Caco-2 (cell line): ENCODE data around the gene LRRC74B. TPM values are rescaled to one million over a fixed set of nuclear protein-coding genes. Genes with fewer than 3 reads are reported as not detected.

ENCODE experiments used
- BruUV-seq: library from RNA; stranded (reverse); fragments of 400-500 nt; replicated peaks from 2 replicates; lab custom pipeline; 2021; lab: Mats Ljungman, UMichigan
- CTCF ChIA-PET: fragments of 300-600 bp; sonication (Branson Sonifier 250); formaldehyde crosslinking; loops from one replicate; lab custom pipeline; 2022; ENCODE audit warnings: antibody characterized with exemption; lab: Charles Lee
- POLR2A ChIA-PET: fragments of 300-600 bp; sonication (Branson Sonifier 250); formaldehyde crosslinking; loops from one replicate; lab custom pipeline; 2022; ENCODE audit warnings: antibody characterized with exemption; lab: Charles Lee
- DNase-seq, 2 experiments: peaks; one replicate each; pipeline versions ENCODE4 v3.0.0 to v3.0.0-alpha.2; 2020 to 2022
- H3K27me3 ChIP-seq: replicated peaks from 2 replicates; pipeline ENCODE4 v1.6.0; 2011; ENCODE audit warnings: low read length; ENCODE audit not compliant: control insufficient read depth, insufficient read depth
- H3K36me3 ChIP-seq: 2 replicates; pipeline ENCODE4 v1.5.1; 2011; ENCODE audit warnings: low read length; ENCODE audit not compliant: control insufficient read depth, insufficient read depth
- H3K4me1 ChIP-seq: fragments of 250-450 bp; sonication (Bioruptor Pico); 2 replicates; pipeline ENCODE4 v1.5.1; 2020; ENCODE audit warnings: mild to moderate bottlenecking
- H3K4me3 ChIP-seq: 2 replicates; pipeline ENCODE4 v1.5.1; 2011; ENCODE audit warnings: low read depth, mild to moderate bottlenecking, control low read depth, low read length
- H3K9me3 ChIP-seq: fragments of 250-450 bp; sonication (Bioruptor Pico); 2 replicates; pipeline ENCODE4 v1.5.1; 2020; ENCODE audit warnings: mild to moderate bottlenecking, moderate library complexity
- H3K27ac Mint-ChIP-seq: one replicate; pipeline ENCODE4 v1.8.0; 2022; ENCODE audit warnings: mixed read lengths; ENCODE audit not compliant: unreplicated experiment
- H3K27me3 Mint-ChIP-seq: one replicate; pipeline ENCODE4 v1.8.0; 2022; ENCODE audit warnings: mixed read lengths; ENCODE audit not compliant: insufficient read depth, unreplicated experiment
- H3K36me3 Mint-ChIP-seq: one replicate; pipeline ENCODE4 v1.8.0; 2022; ENCODE audit warnings: mild to moderate bottlenecking, mixed read lengths; ENCODE audit not compliant: insufficient read depth, unreplicated experiment
- H3K4me1 Mint-ChIP-seq: one replicate; pipeline ENCODE4 v1.8.0; 2022; ENCODE audit warnings: low read depth, mixed read lengths; ENCODE audit not compliant: unreplicated experiment
- H3K4me3 Mint-ChIP-seq: one replicate; pipeline ENCODE4 v1.8.0; 2022; ENCODE audit warnings: mild to moderate bottlenecking, moderate library complexity, mixed read lengths; ENCODE audit not compliant: unreplicated experiment
- H3K9me3 Mint-ChIP-seq: one replicate; pipeline ENCODE4 v1.8.0; 2022; ENCODE audit warnings: mixed read lengths; ENCODE audit not compliant: unreplicated experiment
- intact Hi-C: fragments of 100-400 bp; cut with micrococcal nuclease; formaldehyde crosslinking; loops from one replicate; pipeline ENCODE4 v1.10.0; 2022; ENCODE audit not compliant: unreplicated experiment
- total RNA-seq: library from RNA; stranded (reverse); gene quantifications from 2 replicates; pipeline ENCODE4 v1.2.3, GENCODE V29; 2022
- TF ChIP-seq, protein P1 (sequence below), 2 experiments: fragments of 200-600 bp in 1 of 2; IDR thresholded peaks; 1 replicate in 1 of 2; 2 replicates in 1 of 2; pipeline versions ENCODE4 v1.5.1 to v1.8.0; 2011 to 2022; ENCODE audit warnings: antibody characterized with exemption in 1 of 2, control low read depth in 1 of 2, inconsistent platforms in 1 of 2, low read depth in 1 of 2, low read length in 1 of 2, mild to moderate bottlenecking in 1 of 2, moderate library complexity in 1 of 2; ENCODE audit not compliant: insufficient read depth in 1 of 2, severe bottlenecking in 1 of 2, unreplicated experiment in 1 of 2

Gene LRRC74B
- total RNA-seq, 1 experiment from 2014 or later: not detected

DNA sequence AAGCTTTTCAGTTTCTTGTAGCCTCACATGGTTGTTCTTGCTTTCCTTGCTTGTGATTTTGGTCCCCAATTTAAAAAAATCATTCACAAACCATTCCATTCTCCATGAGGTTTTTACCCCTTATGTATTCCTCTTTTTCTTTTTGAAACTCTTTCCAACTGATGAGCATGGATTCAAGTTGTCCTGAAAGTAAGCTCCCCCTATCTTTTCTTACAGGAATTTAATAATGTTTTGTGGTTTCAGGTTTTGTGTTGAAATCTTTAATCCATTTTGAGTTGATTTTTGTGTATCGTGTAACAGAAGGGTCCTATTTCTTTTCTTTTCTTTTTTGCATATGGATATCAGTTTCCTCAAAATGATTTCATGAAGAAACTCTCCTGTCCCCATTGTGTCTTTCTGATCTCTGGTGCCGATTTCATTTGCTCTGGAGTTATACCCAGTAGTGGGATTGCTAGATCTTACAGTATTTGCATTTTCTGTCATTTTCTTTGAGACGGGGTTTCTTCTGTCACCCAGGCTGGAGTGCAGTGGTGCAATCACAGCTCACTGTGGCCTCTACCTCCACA is 58.5 kb downstream of the LRRC74B start:
- CTCF ChIA-PET: no interaction called here
- peaks cover 14% of the 10 kb centered on the region for H3K4me1 ChIP-seq
- H3K4me3 Mint-ChIP-seq: no peak overlapping the region
- H3K27ac Mint-ChIP-seq: no peak overlapping the region
- TF ChIP-seq, protein P1, sequence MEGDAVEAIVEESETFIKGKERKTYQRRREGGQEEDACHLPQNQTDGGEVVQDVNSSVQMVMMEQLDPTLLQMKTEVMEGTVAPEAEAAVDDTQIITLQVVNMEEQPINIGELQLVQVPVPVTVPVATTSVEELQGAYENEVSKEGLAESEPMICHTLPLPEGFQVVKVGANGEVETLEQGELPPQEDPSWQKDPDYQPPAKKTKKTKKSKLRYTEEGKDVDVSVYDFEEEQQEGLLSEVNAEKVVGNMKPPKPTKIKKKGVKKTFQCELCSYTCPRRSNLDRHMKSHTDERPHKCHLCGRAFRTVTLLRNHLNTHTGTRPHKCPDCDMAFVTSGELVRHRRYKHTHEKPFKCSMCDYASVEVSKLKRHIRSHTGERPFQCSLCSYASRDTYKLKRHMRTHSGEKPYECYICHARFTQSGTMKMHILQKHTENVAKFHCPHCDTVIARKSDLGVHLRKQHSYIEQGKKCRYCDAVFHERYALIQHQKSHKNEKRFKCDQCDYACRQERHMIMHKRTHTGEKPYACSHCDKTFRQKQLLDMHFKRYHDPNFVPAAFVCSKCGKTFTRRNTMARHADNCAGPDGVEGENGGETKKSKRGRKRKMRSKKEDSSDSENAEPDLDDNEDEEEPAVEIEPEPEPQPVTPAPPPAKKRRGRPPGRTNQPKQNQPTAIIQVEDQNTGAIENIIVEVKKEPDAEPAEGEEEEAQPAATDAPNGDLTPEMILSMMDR (IDR thresholded peaks at IDR 0.05; ENCODE audit: insufficient read depth in 1 of 2, low read depth in 1 of 2, low read length in 1 of 2, severe bottlenecking in 1 of 2, unreplicated experiment in 1 of 2): no peak
- no peak for DNase-seq
- POLR2A ChIA-PET: no interaction called here
- no peaks in the 10 kb centered on the region for H3K36me3 Mint-ChIP-seq
- intact Hi-C loops: no loop called here
- no peak overlapping the region for H3K4me3 ChIP-seq
- no peaks in the 10 kb centered on the region for H3K36me3 ChIP-seq
- no peaks in the 10 kb centered on the region for H3K9me3 Mint-ChIP-seq
- no peaks in the 10 kb centered on the region for H3K27me3 Mint-ChIP-seq
- no peaks in the 10 kb centered on the region for H3K27me3 ChIP-seq
- peaks cover 22% of the 10 kb centered on the region for H3K4me1 Mint-ChIP-seq
- BruUV-seq: no TSS peak
- H3K9me3 ChIP-seq: no peaks in the 10 kb centered on the region

DNA sequence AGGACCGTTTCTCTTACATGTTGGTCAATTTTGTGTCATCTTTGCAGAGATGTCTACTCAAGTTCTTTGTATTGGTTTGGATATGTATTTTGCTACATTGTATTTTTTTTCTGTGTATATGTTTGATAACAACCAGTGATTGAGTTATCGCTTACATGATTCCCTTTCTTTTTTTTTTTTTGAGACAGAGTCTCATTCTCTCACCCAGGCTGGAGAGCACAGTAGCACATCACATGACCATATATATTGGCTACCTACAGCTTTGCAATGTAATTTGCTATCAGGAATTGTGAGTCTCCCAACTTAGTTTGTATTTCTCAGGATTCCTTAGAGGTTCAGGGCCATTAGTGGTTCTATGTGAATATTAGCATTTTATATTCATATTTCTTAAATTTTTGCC is 59.5 kb downstream of the LRRC74B start:
- Mint-ChIP-seq H3K36me3 (no peaks in the 10 kb centered on the region), H3K4me1 (peaks cover 15% of the 10 kb centered on the region), H3K27me3 (no peaks in the 10 kb centered on the region), H3K9me3 (no peaks in the 10 kb centered on the region), H3K4me3 (no peak overlapping the region), H3K27ac (no peak overlapping the region)
- Histone ChIP-seq H3K27me3 (no peaks in the 10 kb centered on the region), H3K4me3 (no peak overlapping the region), H3K4me1 (peaks cover 9% of the 10 kb centered on the region), H3K36me3 (no peaks in the 10 kb centered on the region), H3K9me3 (no peaks in the 10 kb centered on the region)
- ChIA-PET POLR2A (no interaction called here), CTCF (no interaction called here)
- no peak for DNase-seq
- TF ChIP-seq, protein P1 (IDR thresholded peaks at IDR 0.05; ENCODE audit: insufficient read depth in 1 of 2, low read depth in 1 of 2, low read length in 1 of 2, severe bottlenecking in 1 of 2, unreplicated experiment in 1 of 2): no peak
- no TSS peak for BruUV-seq
- intact Hi-C loops: no loop called here

DNA sequence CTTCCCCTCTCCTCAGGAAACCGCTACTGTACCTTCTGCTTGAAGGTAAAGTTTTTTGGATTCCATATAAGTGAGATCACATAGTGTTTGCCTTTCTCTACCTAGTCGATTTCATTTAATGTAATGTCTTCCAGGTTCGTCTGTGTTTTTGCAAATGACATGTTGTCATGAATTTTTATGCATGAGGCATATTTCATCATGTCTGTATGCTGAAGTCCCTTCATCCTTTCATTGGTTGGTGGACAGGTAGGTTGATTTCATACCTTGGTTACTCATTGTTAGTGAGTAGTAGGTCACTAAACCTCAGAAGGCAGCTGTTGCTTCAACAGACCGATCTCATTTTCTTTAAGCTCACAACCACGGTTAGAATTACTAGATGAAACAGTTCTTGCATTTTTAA is 60.3 kb downstream of the LRRC74B start:
- TF ChIP-seq, protein P1 (IDR thresholded peaks at IDR 0.05; ENCODE audit: insufficient read depth in 1 of 2, low read depth in 1 of 2, low read length in 1 of 2, severe bottlenecking in 1 of 2, unreplicated experiment in 1 of 2): no peak
- intact Hi-C loops: no loop called here
- H3K9me3 ChIP-seq: no peaks in the 10 kb centered on the region
- H3K27ac Mint-ChIP-seq: no peak overlapping the region
- H3K4me1 ChIP-seq: peaks cover 2% of the 10 kb centered on the region
- H3K36me3 Mint-ChIP-seq: no peaks in the 10 kb centered on the region
- POLR2A ChIA-PET: no interaction called here
- H3K27me3 Mint-ChIP-seq: no peaks in the 10 kb centered on the region
- H3K4me3 Mint-ChIP-seq: no peak overlapping the region
- H3K4me1 Mint-ChIP-seq: peaks cover 8% of the 10 kb centered on the region
- DNase-seq: no peak
- no TSS peak for BruUV-seq
- CTCF ChIA-PET: interaction anchor here (0.8 kb wide), 1 partner anchor 298 kb away, joined by 3 read pairs; no protein-coding TSS in a partner anchor
- H3K4me3 ChIP-seq: no peak overlapping the region
- no peaks in the 10 kb centered on the region for H3K27me3 ChIP-seq
- no peaks in the 10 kb centered on the region for H3K9me3 Mint-ChIP-seq
- no peaks in the 10 kb centered on the region for H3K36me3 ChIP-seq
